GM23338 (cell line): ENCODE measurements around the gene DLEU7. TPM values are rescaled to one million over a fixed set of nuclear protein-coding genes. Genes with fewer than 3 reads are reported as not detected.

ENCODE experiments used
- ATAC-seq: fragments of 200-7000 bp; cut with Tn5 transposase; 3 replicates; pipeline ENCODE4 v1.9.1; 2020
- DNase-seq: peaks from one replicate; pipeline ENCODE4 v3.0.0-alpha.2; 2015; ENCODE audit warnings: low spot score
- H2AFZ ChIP-seq: fragments of 200-600 bp; sonication (generic); 2 replicates; pipeline ENCODE4 v1.8.0; 2016; ENCODE audit warnings: antibody characterized with exemption, mild to moderate bottlenecking, moderate library complexity
- H3F3A ChIP-seq: fragments of 200-600 bp; sonication (generic); replicated peaks from 2 replicates; pipeline ENCODE4 v1.8.0; 2017; ENCODE audit warnings: antibody characterized with exemption, mixed run types, low read depth
- H3K27ac ChIP-seq: fragments of 200-600 bp; sonication (generic); 2 replicates; pipeline ENCODE4 v1.6.1; 2016; ENCODE audit warnings: low read depth
- H3K27me3 ChIP-seq: fragments of 200-600 bp; sonication (generic); 2 replicates; pipeline ENCODE4 v1.8.0; 2016; ENCODE audit warnings: mild to moderate bottlenecking, mixed run types, moderate library complexity; ENCODE audit not compliant: insufficient read depth
- H3K36me3 ChIP-seq: fragments of 200-600 bp; sonication (generic); 2 replicates; pipeline ENCODE4 v1.8.0; 2016; ENCODE audit warnings: mild to moderate bottlenecking; ENCODE audit not compliant: insufficient read depth
- H3K4me1 ChIP-seq: fragments of 200-600 bp; sonication (generic); 2 replicates; pipeline ENCODE4 v1.8.0; 2016; ENCODE audit warnings: mild to moderate bottlenecking, moderate library complexity; ENCODE audit not compliant: insufficient read depth
- H3K4me2 ChIP-seq: fragments of 200-600 bp; sonication (generic); 2 replicates; pipeline ENCODE4 v1.7.1; 2017; ENCODE audit warnings: mixed run types
- H3K4me3 ChIP-seq: fragments of 200-600 bp; sonication (generic); 2 replicates; pipeline ENCODE4 v1.6.1; 2016; ENCODE audit warnings: mixed run types
- H3K79me2 ChIP-seq: fragments of 200-600 bp; sonication (generic); replicated peaks from 2 replicates; pipeline ENCODE4 v1.8.0; 2017; ENCODE audit warnings: mild to moderate bottlenecking; ENCODE audit not compliant: insufficient read depth
- H3K9me2 ChIP-seq: fragments of 200-600 bp; sonication (generic); 2 replicates; pipeline ENCODE4 v1.8.0; 2017; ENCODE audit not compliant: insufficient read depth
- H4K20me1 ChIP-seq: fragments of 200-600 bp; sonication (generic); replicated peaks from 2 replicates; pipeline ENCODE4 v1.8.0; 2017; ENCODE audit warnings: mild to moderate bottlenecking; ENCODE audit not compliant: insufficient read depth
- H3K27ac Mint-ChIP-seq: 2 replicates; pipeline ENCODE4 v1.8.0; 2020; ENCODE audit warnings: inconsistent platforms, mild to moderate bottlenecking, moderate library complexity, mixed read lengths
- H3K27me3 Mint-ChIP-seq: 3 replicates; pipeline ENCODE4 v1.8.0; 2022; ENCODE audit warnings: low read depth, mild to moderate bottlenecking, moderate library complexity, mixed read lengths, inconsistent platforms; ENCODE audit not compliant: insufficient read depth, poor library complexity
- H3K36me3 Mint-ChIP-seq: 3 replicates; pipeline ENCODE4 v1.8.0; 2021; ENCODE audit warnings: low read depth, mild to moderate bottlenecking, inconsistent platforms, moderate library complexity, mixed read lengths
- H3K4me1 Mint-ChIP-seq: 3 replicates; pipeline ENCODE4 v1.8.0; 2020; ENCODE audit warnings: mild to moderate bottlenecking, inconsistent platforms, mixed read lengths
- H3K4me3 Mint-ChIP-seq: 3 replicates; pipeline ENCODE4 v1.8.0; 2021; ENCODE audit warnings: moderate library complexity, mild to moderate bottlenecking, inconsistent platforms, mixed read lengths
- H3K9me3 Mint-ChIP-seq: 3 replicates; pipeline ENCODE4 v1.8.0; 2020; ENCODE audit warnings: moderate library complexity, mild to moderate bottlenecking, inconsistent platforms, mixed read lengths
- CREB1 ChIP-seq: fragments of 250-450 bp; sonication (Bioruptor Pico); IDR thresholded peaks from 2 replicates; pipeline ENCODE4 v1.5.0; 2020; ENCODE audit warnings: low read depth, mild to moderate bottlenecking, moderate library complexity
- ETS1 ChIP-seq: IDR thresholded peaks from 2 replicates; pipeline ENCODE4 v1.6.1; 2016; ENCODE audit warnings: antibody characterized with exemption
- EZH2 ChIP-seq: fragments of 200-600 bp; sonication (generic); IDR thresholded peaks from one replicate; pipeline ENCODE4 v1.8.0; 2017; ENCODE audit warnings: antibody characterized with exemption, mild to moderate bottlenecking, low read depth; ENCODE audit not compliant: unreplicated experiment
- EZH2phosphoT487 ChIP-seq: fragments of 200-600 bp; sonication (generic); IDR thresholded peaks from one replicate; pipeline ENCODE4 v1.8.1; 2018; ENCODE audit warnings: antibody characterized with exemption; ENCODE audit not compliant: unreplicated experiment
- JUNB ChIP-seq: IDR thresholded peaks from one replicate; pipeline ENCODE4 v1.6.1; 2016; ENCODE audit warnings: antibody characterized with exemption; ENCODE audit not compliant: unreplicated experiment
- NANOG ChIP-seq: IDR thresholded peaks from 2 replicates; pipeline ENCODE4 v1.6.1; 2016; ENCODE audit warnings: antibody characterized with exemption, borderline replicate concordance
- POLR2AphosphoS5 ChIP-seq: IDR thresholded peaks from 2 replicates; pipeline ENCODE4 v1.6.1; 2016; ENCODE audit warnings: antibody characterized with exemption, low read depth
- STAT1 ChIP-seq: IDR thresholded peaks from one replicate; pipeline ENCODE4 v1.6.1; 2016; ENCODE audit warnings: antibody characterized with exemption; ENCODE audit not compliant: unreplicated experiment
- ZNF114 ChIP-seq: fragments of 250-450 bp; sonication (Bioruptor Pico); IDR thresholded peaks from 2 replicates; pipeline ENCODE4 v1.5.0; 2020; ENCODE audit warnings: mild to moderate bottlenecking, moderate library complexity
- ZNF331 ChIP-seq: fragments of 250-450 bp; sonication (Bioruptor Pico); IDR thresholded peaks from 2 replicates; pipeline ENCODE4 v1.5.0; 2020; ENCODE audit warnings: low read depth, mild to moderate bottlenecking, moderate library complexity
- ZNF462 ChIP-seq: fragments of 250-450 bp; sonication (Bioruptor Pico); IDR thresholded peaks from 2 replicates; pipeline ENCODE4 v1.5.0; 2020; ENCODE audit warnings: mild to moderate bottlenecking, moderate library complexity
- polyA plus RNA-seq: library from polyadenylated mRNA; unstranded; fragments of >200 nt; fragmentation: Nextera tagmentation; extraction: Ambion mirVana; gene quantifications from 2 replicates; pipeline ENCODE4 v1.2.1, GENCODE V29; 2016
- total RNA-seq: library from RNA; depleted of rRNA; stranded (reverse); fragments of >200 nt; shearing (Covaris generic); gene quantifications from 2 replicates; pipeline ENCODE4 v1.2.3, GENCODE V29; 2014
- TF ChIP-seq, protein P1 (sequence below): IDR thresholded peaks from one replicate; pipeline ENCODE4 v1.6.1; 2018; ENCODE audit warnings: antibody characterized with exemption; ENCODE audit not compliant: unreplicated experiment
- TF ChIP-seq, protein P2 (sequence below), 2 experiments: fragments of 200-600 bp in 1 of 2; sonication (generic) in 1 of 2; conservative IDR thresholded peaks; 2 replicates each; pipeline versions ENCODE4 v1.5.1 to v1.6.1; 2016 to 2017; ENCODE audit warnings: antibody characterized with exemption in 2 of 2, low read depth in 2 of 2, mild to moderate bottlenecking in 2 of 2, moderate library complexity in 1 of 2

DLEU7 gene
- total and polyA plus RNA-seq, 2 experiments from 2014 or later, result 8.7 to 11.6 TPM

GRCh38 chr13:50847501-50847900, 4.0 kb upstream of the DLEU7 start:
- Histone ChIP-seq H4K20me1 (no peaks in the 10 kb centered on the region), H2AFZ (no peak overlapping the region), H3K4me3 (no peak overlapping the region), H3K36me3 (no peaks in the 10 kb centered on the region), H3K4me2 (no peak overlapping the region), H3K27ac (no peak overlapping the region), H3F3A (no peaks in the 10 kb centered on the region), H3K4me1 (peaks cover 17% of the 10 kb centered on the region), H3K27me3 (peaks cover 19% of the 10 kb centered on the region), H3K9me2 (no peaks in the 10 kb centered on the region), H3K79me2 (0 out of 2 replicates have a peak, but pooled peaks cover 2% of the 10 kb centered on the region)
- Mint-ChIP-seq H3K27me3 (peaks cover 14% of the 10 kb centered on the region), H3K4me1 (peaks cover 16% of the 10 kb centered on the region), H3K4me3 (no peak overlapping the region), H3K36me3 (no peaks in the 10 kb centered on the region; the same call in 2 of the 3 replicates), H3K9me3 (no peaks in the 10 kb centered on the region; the same call in 2 of the 3 replicates), H3K27ac (no peak overlapping the region)
- DNase-seq, result no peak
- TF ChIP-seq JUNB, result no peak
- no peak for TF ChIP-seq EZH2
- TF ChIP-seq NANOG, result no peak
- no peak for TF ChIP-seq POLR2AphosphoS5
- no peak for TF ChIP-seq CREB1 (CRISPR knock-in tag)
- TF ChIP-seq ZNF462 (CRISPR knock-in tag), result no peak
- no peak for TF ChIP-seq ETS1
- TF ChIP-seq STAT1, result no peak
- TF ChIP-seq ZNF114 (CRISPR knock-in tag), result no peak
- TF ChIP-seq, protein P1, sequence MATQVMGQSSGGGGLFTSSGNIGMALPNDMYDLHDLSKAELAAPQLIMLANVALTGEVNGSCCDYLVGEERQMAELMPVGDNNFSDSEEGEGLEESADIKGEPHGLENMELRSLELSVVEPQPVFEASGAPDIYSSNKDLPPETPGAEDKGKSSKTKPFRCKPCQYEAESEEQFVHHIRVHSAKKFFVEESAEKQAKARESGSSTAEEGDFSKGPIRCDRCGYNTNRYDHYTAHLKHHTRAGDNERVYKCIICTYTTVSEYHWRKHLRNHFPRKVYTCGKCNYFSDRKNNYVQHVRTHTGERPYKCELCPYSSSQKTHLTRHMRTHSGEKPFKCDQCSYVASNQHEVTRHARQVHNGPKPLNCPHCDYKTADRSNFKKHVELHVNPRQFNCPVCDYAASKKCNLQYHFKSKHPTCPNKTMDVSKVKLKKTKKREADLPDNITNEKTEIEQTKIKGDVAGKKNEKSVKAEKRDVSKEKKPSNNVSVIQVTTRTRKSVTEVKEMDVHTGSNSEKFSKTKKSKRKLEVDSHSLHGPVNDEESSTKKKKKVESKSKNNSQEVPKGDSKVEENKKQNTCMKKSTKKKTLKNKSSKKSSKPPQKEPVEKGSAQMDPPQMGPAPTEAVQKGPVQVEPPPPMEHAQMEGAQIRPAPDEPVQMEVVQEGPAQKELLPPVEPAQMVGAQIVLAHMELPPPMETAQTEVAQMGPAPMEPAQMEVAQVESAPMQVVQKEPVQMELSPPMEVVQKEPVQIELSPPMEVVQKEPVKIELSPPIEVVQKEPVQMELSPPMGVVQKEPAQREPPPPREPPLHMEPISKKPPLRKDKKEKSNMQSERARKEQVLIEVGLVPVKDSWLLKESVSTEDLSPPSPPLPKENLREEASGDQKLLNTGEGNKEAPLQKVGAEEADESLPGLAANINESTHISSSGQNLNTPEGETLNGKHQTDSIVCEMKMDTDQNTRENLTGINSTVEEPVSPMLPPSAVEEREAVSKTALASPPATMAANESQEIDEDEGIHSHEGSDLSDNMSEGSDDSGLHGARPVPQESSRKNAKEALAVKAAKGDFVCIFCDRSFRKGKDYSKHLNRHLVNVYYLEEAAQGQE, result no peak
- TF ChIP-seq ZNF331 (CRISPR knock-in tag), result no peak
- no peak for TF ChIP-seq EZH2phosphoT487
- TF ChIP-seq, protein P2, sequence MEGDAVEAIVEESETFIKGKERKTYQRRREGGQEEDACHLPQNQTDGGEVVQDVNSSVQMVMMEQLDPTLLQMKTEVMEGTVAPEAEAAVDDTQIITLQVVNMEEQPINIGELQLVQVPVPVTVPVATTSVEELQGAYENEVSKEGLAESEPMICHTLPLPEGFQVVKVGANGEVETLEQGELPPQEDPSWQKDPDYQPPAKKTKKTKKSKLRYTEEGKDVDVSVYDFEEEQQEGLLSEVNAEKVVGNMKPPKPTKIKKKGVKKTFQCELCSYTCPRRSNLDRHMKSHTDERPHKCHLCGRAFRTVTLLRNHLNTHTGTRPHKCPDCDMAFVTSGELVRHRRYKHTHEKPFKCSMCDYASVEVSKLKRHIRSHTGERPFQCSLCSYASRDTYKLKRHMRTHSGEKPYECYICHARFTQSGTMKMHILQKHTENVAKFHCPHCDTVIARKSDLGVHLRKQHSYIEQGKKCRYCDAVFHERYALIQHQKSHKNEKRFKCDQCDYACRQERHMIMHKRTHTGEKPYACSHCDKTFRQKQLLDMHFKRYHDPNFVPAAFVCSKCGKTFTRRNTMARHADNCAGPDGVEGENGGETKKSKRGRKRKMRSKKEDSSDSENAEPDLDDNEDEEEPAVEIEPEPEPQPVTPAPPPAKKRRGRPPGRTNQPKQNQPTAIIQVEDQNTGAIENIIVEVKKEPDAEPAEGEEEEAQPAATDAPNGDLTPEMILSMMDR (conservative IDR thresholded peaks at IDR 0.05; ENCODE audit: low read depth in 2 of 2), result no peak
- no peak for ATAC-seq
